ENCODE results near the gene NEGR1. TPM values are rescaled to one million over a fixed set of nuclear protein-coding genes. Genes with fewer than 3 reads are reported as not detected.

The NEGR1 gene
- total RNA-seq, 2 donors from 2014 or later, result not detected

GRCh38 chr1:71850515-71850914, 431.8 kb downstream of the NEGR1 start:
- Mint-ChIP-seq H3K27me3 (no peaks in the 10 kb centered on the region), H3K36me3 (no peaks in the 10 kb centered on the region), H3K4me1 (ENCODE audit: low read depth in 2 of 2) (no peaks in the 10 kb centered on the region), H3K9me3 (peaks cover 15% of the 10 kb centered on the region), H3K4me3 (no peak overlapping the region), H3K27ac (no peak overlapping the region)
- DNase-seq (ENCODE audit: low spot score) (no peak), ATAC-seq (no peak)

GRCh38 chr1:71843012-71843411, 439.3 kb downstream of the NEGR1 start:
- Mint-ChIP-seq H3K27ac (no peak overlapping the region), H3K4me1 (ENCODE audit: low read depth in 2 of 2) (no peaks in the 10 kb centered on the region), H3K36me3 (no peaks in the 10 kb centered on the region), H3K27me3 (no peaks in the 10 kb centered on the region), H3K9me3 (peaks cover 7% of the 10 kb centered on the region), H3K4me3 (no peak overlapping the region)
- ATAC-seq, result no peak
- DNase-seq (ENCODE audit: low spot score), result no peak

GRCh38 chr1:71839876-71840275, 442.5 kb downstream of the NEGR1 start:
- H3K4me1 Mint-ChIP-seq (ENCODE audit: low read depth in 2 of 2), result no peaks in the 10 kb centered on the region
- no peak overlapping the region for H3K4me3 Mint-ChIP-seq
- no peaks in the 10 kb centered on the region for H3K36me3 Mint-ChIP-seq
- no peak for ATAC-seq
- H3K9me3 Mint-ChIP-seq, result no peaks in the 10 kb centered on the region
- H3K27me3 Mint-ChIP-seq, result no peaks in the 10 kb centered on the region
- H3K27ac Mint-ChIP-seq, result no peak overlapping the region
- DNase-seq (ENCODE audit: low spot score), result no peak

- H3K27ac Mint-ChIP-seq, result no peak overlapping the region
- H3K4me1 Mint-ChIP-seq (ENCODE audit: low read depth in 2 of 2), result no peaks in the 10 kb centered on the region
- H3K36me3 Mint-ChIP-seq, result no peaks in the 10 kb centered on the region
- ATAC-seq (no peak), DNase-seq (ENCODE audit: low spot score) (no peak)
- peaks cover 1% of the 10 kb centered on the region for H3K9me3 Mint-ChIP-seq
- no peak overlapping the region for H3K4me3 Mint-ChIP-seq
- no peaks in the 10 kb centered on the region for H3K27me3 Mint-ChIP-seq
Measured at GRCh38 chr1:71836904-71837303, 445.4 kb downstream of the NEGR1 start.

GRCh38 chr1:71835442-71835813, 446.9 kb downstream of the NEGR1 start:
- Mint-ChIP-seq H3K4me1 (ENCODE audit: low read depth in 2 of 2) (no peaks in the 10 kb centered on the region), H3K4me3 (no peak overlapping the region), H3K36me3 (no peaks in the 10 kb centered on the region), H3K27me3 (no peaks in the 10 kb centered on the region), H3K9me3 (peaks cover 7% of the 10 kb centered on the region), H3K27ac (no peak overlapping the region)
- no peak for ATAC-seq
- no peak for DNase-seq (ENCODE audit: low spot score)

- Mint-ChIP-seq H3K27me3 (no peaks in the 10 kb centered on the region), H3K9me3 (peaks cover 7% of the 10 kb centered on the region), H3K27ac (no peak overlapping the region), H3K36me3 (no peaks in the 10 kb centered on the region), H3K4me1 (ENCODE audit: low read depth in 2 of 2) (no peaks in the 10 kb centered on the region), H3K4me3 (no peak overlapping the region)
- DNase-seq (ENCODE audit: low spot score), result no peak
- no peak for ATAC-seq
Measured at GRCh38 chr1:71834601-71835441, 447.5 kb downstream of the NEGR1 start.

- DNase-seq (ENCODE audit: low spot score) (no peak), ATAC-seq (no peak)
- no peaks in the 10 kb centered on the region for H3K36me3 Mint-ChIP-seq
- no peaks in the 10 kb centered on the region for H3K4me1 Mint-ChIP-seq (ENCODE audit: low read depth in 2 of 2)
- peaks cover 11% of the 10 kb centered on the region for H3K9me3 Mint-ChIP-seq
- H3K27me3 Mint-ChIP-seq, result no peaks in the 10 kb centered on the region
- no peak overlapping the region for H3K4me3 Mint-ChIP-seq
- H3K27ac Mint-ChIP-seq, result no peak overlapping the region
Measured at GRCh38 chr1:71831646-71832045, 450.7 kb downstream of the NEGR1 start.

GRCh38 chr1:71829346-71829745, 453.0 kb downstream of the NEGR1 start:
- ATAC-seq (no peak), DNase-seq (ENCODE audit: low spot score) (no peak)
- no peaks in the 10 kb centered on the region for H3K27me3 Mint-ChIP-seq
- no peaks in the 10 kb centered on the region for H3K4me1 Mint-ChIP-seq (ENCODE audit: low read depth in 2 of 2)
- no peaks in the 10 kb centered on the region for H3K36me3 Mint-ChIP-seq
- H3K27ac Mint-ChIP-seq, result no peak overlapping the region
- H3K9me3 Mint-ChIP-seq, result peaks cover 14% of the 10 kb centered on the region
- H3K4me3 Mint-ChIP-seq, result no peak overlapping the region

- no peak overlapping the region for H3K4me3 Mint-ChIP-seq
- no peak overlapping the region for H3K27ac Mint-ChIP-seq
- H3K36me3 Mint-ChIP-seq, result no peaks in the 10 kb centered on the region
- H3K9me3 Mint-ChIP-seq, result peaks cover 14% of the 10 kb centered on the region
- no peak for DNase-seq (ENCODE audit: low spot score)
- H3K27me3 Mint-ChIP-seq, result no peaks in the 10 kb centered on the region
- H3K4me1 Mint-ChIP-seq (ENCODE audit: low read depth in 2 of 2), result no peaks in the 10 kb centered on the region
- ATAC-seq, result no peak
Measured at GRCh38 chr1:71828431-71829012, 453.8 kb downstream of the NEGR1 start.

- Mint-ChIP-seq H3K4me1 (ENCODE audit: low read depth in 2 of 2) (no peaks in the 10 kb centered on the region), H3K4me3 (no peak overlapping the region), H3K9me3 (peaks cover 7% of the 10 kb centered on the region), H3K36me3 (no peaks in the 10 kb centered on the region), H3K27ac (no peak overlapping the region), H3K27me3 (no peaks in the 10 kb centered on the region)
- no peak for DNase-seq (ENCODE audit: low spot score)
- ATAC-seq, result no peak
Measured at GRCh38 chr1:71823708-71824305, 458.5 kb downstream of the NEGR1 start.

- peaks cover 31% of the 10 kb centered on the region for H3K9me3 Mint-ChIP-seq
- H3K27me3 Mint-ChIP-seq, result no peaks in the 10 kb centered on the region
- no peak overlapping the region for H3K27ac Mint-ChIP-seq
- DNase-seq (ENCODE audit: low spot score), result no peak
- no peak for ATAC-seq
- H3K4me3 Mint-ChIP-seq, result no peak overlapping the region
- H3K4me1 Mint-ChIP-seq (ENCODE audit: low read depth in 2 of 2), result no peaks in the 10 kb centered on the region
- H3K36me3 Mint-ChIP-seq, result peaks cover 5% of the 10 kb centered on the region
Measured at GRCh38 chr1:71817028-71817427, 465.3 kb downstream of the NEGR1 start.

- ATAC-seq (no peak), DNase-seq (ENCODE audit: low spot score) (no peak)
- H3K36me3 Mint-ChIP-seq, result no peaks in the 10 kb centered on the region
- peaks cover 10% of the 10 kb centered on the region for H3K9me3 Mint-ChIP-seq
- H3K4me1 Mint-ChIP-seq (ENCODE audit: low read depth in 2 of 2), result no peaks in the 10 kb centered on the region
- H3K27me3 Mint-ChIP-seq, result no peaks in the 10 kb centered on the region
- H3K4me3 Mint-ChIP-seq, result no peak overlapping the region
- H3K27ac Mint-ChIP-seq, result no peak overlapping the region
Measured at GRCh38 chr1:71809085-71809484, 473.3 kb downstream of the NEGR1 start.

- Mint-ChIP-seq H3K4me3 (no peak overlapping the region), H3K36me3 (no peaks in the 10 kb centered on the region), H3K4me1 (ENCODE audit: low read depth in 2 of 2) (no peaks in the 10 kb centered on the region), H3K9me3 (peaks cover 5% of the 10 kb centered on the region), H3K27me3 (no peaks in the 10 kb centered on the region), H3K27ac (no peak overlapping the region)
- ATAC-seq, result no peak
- no peak for DNase-seq (ENCODE audit: low spot score)
Measured at GRCh38 chr1:71804140-71804539, 478.2 kb downstream of the NEGR1 start.

GRCh38 chr1:71796006-71796405, 486.3 kb downstream of the NEGR1 start:
- no peak overlapping the region for H3K4me3 Mint-ChIP-seq
- peaks cover 7% of the 10 kb centered on the region for H3K9me3 Mint-ChIP-seq
- no peaks in the 10 kb centered on the region for H3K36me3 Mint-ChIP-seq
- H3K27ac Mint-ChIP-seq, result no peak overlapping the region
- DNase-seq (ENCODE audit: low spot score) (no peak), ATAC-seq (no peak)
- no peaks in the 10 kb centered on the region for H3K27me3 Mint-ChIP-seq
- H3K4me1 Mint-ChIP-seq (ENCODE audit: low read depth in 2 of 2), result no peaks in the 10 kb centered on the region

Data from natural killer cell treated with Interleukin-12 subunit alpha and Interleukin-12 subunit beta and Interleukin-15 and Interleukin-18, amount 100 ng/mL, for 72 hours (primary cell).